SK-N-SH (cell line): ENCODE data around the gene HCN4. TPM values are rescaled to one million over a fixed set of nuclear protein-coding genes. Genes with fewer than 3 reads are reported as not detected.

ENCODE experiments used
- CTCF ChIA-PET: fragments of 300-600, 350-600 bp; formaldehyde crosslinking; extraction: SDS; loops from one replicate; lab custom pipeline; 2021; lab: Yijun Ruan, JAX
- POLR2A ChIA-PET: fragments of 350-600 bp; sonication (Branson Sonifier 250); formaldehyde crosslinking; extraction: SDS; loops from one replicate; lab custom pipeline; 2020; ENCODE audit warnings: antibody characterized with exemption, inconsistent platforms; lab: Yijun Ruan, JAX
- DNase-seq: peaks from one replicate; pipeline ENCODE4 v3.0.0; 2012
- H2AFZ ChIP-seq: fragments of 200-600 bp; sonication (generic); 2 replicates; pipeline ENCODE4 v1.8.1; 2016; ENCODE audit warnings: antibody characterized with exemption, mild to moderate bottlenecking, low read depth
- H3F3A ChIP-seq: fragments of 200-600 bp; sonication (generic); replicated peaks from 2 replicates; pipeline ENCODE3; 2016; ENCODE audit warnings: antibody characterized with exemption, mild to moderate bottlenecking; ENCODE audit not compliant: insufficient read depth
- H3K27ac ChIP-seq, 2 experiments: fragments of 200-500 bp in 1 of 2; fragments of 200-600 bp in 1 of 2; sonication (Bioruptor generic) in 1 of 2; sonication (generic), shearing (Covaris generic) in 1 of 2; 2 replicates each; pipeline versions ENCODE4 v1.5.1 to v1.6.1; 2014 to 2016; ENCODE audit warnings: low read depth in 2 of 2, inconsistent platforms in 1 of 2, low read length in 1 of 2, mild to moderate bottlenecking in 1 of 2, mixed read lengths in 1 of 2
- H3K27me3 ChIP-seq: fragments of 200-600 bp; sonication (generic), shearing (Covaris generic); 2 replicates; pipeline ENCODE4 v1.6.1; 2016; ENCODE audit warnings: mixed run types; ENCODE audit not compliant: insufficient read depth
- H3K36me3 ChIP-seq, 2 experiments: fragments of 200-500 bp in 1 of 2; fragments of 200-600 bp in 1 of 2; sonication (Bioruptor generic) in 1 of 2; sonication (generic) in 1 of 2; replicated peaks in 1 of 2; 2 replicates each; pipeline versions ENCODE3 to v1.5.1; 2014 to 2016; ENCODE audit warnings: low read length in 1 of 2, mild to moderate bottlenecking in 1 of 2; ENCODE audit not compliant: insufficient read depth in 2 of 2, control insufficient read depth in 1 of 2
- H3K4me1 ChIP-seq, 2 experiments: fragments of 200-500 bp in 1 of 2; fragments of 200-600 bp in 1 of 2; sonication (Bioruptor generic) in 1 of 2; sonication (generic), shearing (Covaris generic) in 1 of 2; 2 replicates each; pipeline versions ENCODE4 v1.5.1 to v1.6.1; 2014 to 2016; ENCODE audit warnings: low read depth in 1 of 2, low read length in 1 of 2, mixed run types in 1 of 2; ENCODE audit not compliant: insufficient read depth in 2 of 2, control insufficient read depth in 1 of 2
- H3K4me2 ChIP-seq: fragments of 200-600 bp; sonication (generic), shearing (Covaris generic); 2 replicates; pipeline ENCODE4 v1.6.1; 2017; ENCODE audit warnings: mixed run types
- H3K4me3 ChIP-seq, 2 experiments: fragments of 200-500 bp in 1 of 2; fragments of 200-600 bp in 1 of 2; sonication (Bioruptor generic) in 1 of 2; sonication (generic), shearing (Covaris generic) in 1 of 2; 2 replicates each; pipeline versions ENCODE4 v1.5.1 to v1.8.1; 2014 to 2016; ENCODE audit warnings: low read depth in 2 of 2, inconsistent platforms in 1 of 2, low read length in 1 of 2, mild to moderate bottlenecking in 1 of 2, mixed read lengths in 1 of 2, moderate library complexity in 1 of 2
- H3K79me2 ChIP-seq: fragments of 200-600 bp; sonication (generic); 2 replicates; pipeline ENCODE4 v1.8.1; 2017; ENCODE audit warnings: mild to moderate bottlenecking; ENCODE audit not compliant: insufficient read depth
- H3K9ac ChIP-seq: fragments of 200-600 bp; sonication (generic); 2 replicates; pipeline ENCODE4 v1.6.1; 2017; ENCODE audit warnings: mixed run types
- H3K9me2 ChIP-seq: fragments of 200-600 bp; sonication (generic); 2 replicates; pipeline ENCODE4 v1.6.1; 2017; ENCODE audit warnings: mixed run types
- H3K9me3 ChIP-seq: fragments of 200-600 bp; sonication (generic); 2 replicates; pipeline ENCODE4 v1.6.1; 2017; ENCODE audit warnings: mixed run types, mild to moderate bottlenecking, moderate library complexity
- H4K20me1 ChIP-seq: fragments of 200-600 bp; sonication (generic); 2 replicates; pipeline ENCODE4 v1.6.1; 2017; ENCODE audit warnings: mild to moderate bottlenecking, mixed run types; ENCODE audit not compliant: insufficient read depth
- CHD2 ChIP-seq: fragments of 150-350 bp; IDR thresholded peaks from 2 replicates; pipeline ENCODE4 v1.6.1; 2018; ENCODE audit warnings: low read length; ENCODE audit not compliant: partially characterized antibody
- EP300 ChIP-seq, 2 experiments: IDR thresholded peaks; 2 replicates each; pipeline versions ENCODE4 v1.4.0 to v1.6.1; 2012; ENCODE audit warnings: borderline replicate concordance in 1 of 2, low read depth in 1 of 2, low read length in 1 of 2
- EZH2phosphoT487 ChIP-seq: fragments of 200-600 bp; sonication (generic); IDR thresholded peaks from 2 replicates; pipeline ENCODE4 v1.6.1; 2017; ENCODE audit warnings: low read depth, mixed run types, mild to moderate bottlenecking, antibody characterized with exemption, moderate library complexity, borderline replicate concordance
- FOXM1 ChIP-seq: IDR thresholded peaks from 2 replicates; pipeline ENCODE4 v1.4.0; 2012; ENCODE audit warnings: low read depth, mild to moderate bottlenecking
- GABPA ChIP-seq: IDR thresholded peaks from 2 replicates; pipeline ENCODE4 v1.4.0; 2012; ENCODE audit warnings: low read depth, mild to moderate bottlenecking
- GATA2 ChIP-seq: sonication (generic); formaldehyde crosslinking; IDR thresholded peaks from 2 replicates; pipeline ENCODE4 v1.5.0; 2020; ENCODE audit warnings: mild to moderate bottlenecking, missing genetic modification reagents
- MEF2A ChIP-seq: IDR thresholded peaks from 2 replicates; pipeline ENCODE4 v1.4.0; 2012; ENCODE audit warnings: low read depth, borderline replicate concordance
- PBX3 ChIP-seq: IDR thresholded peaks from 2 replicates; pipeline ENCODE4; 2012
- POLR2AphosphoS5 ChIP-seq: IDR thresholded peaks from 2 replicates; pipeline ENCODE4 v1.6.1; 2012; ENCODE audit warnings: low read depth, low read length
- RCOR1 ChIP-seq: fragments of 150-350 bp; IDR thresholded peaks from 2 replicates; pipeline ENCODE4 v1.6.1; 2017; ENCODE audit warnings: antibody characterized with exemption, low read length
- RFX5 ChIP-seq: IDR thresholded peaks from 2 replicates; pipeline ENCODE4 v1.6.1; 2012; ENCODE audit warnings: mild to moderate bottlenecking, improper control_type of control experiment, low read length
- SIN3A ChIP-seq: IDR thresholded peaks from 2 replicates; pipeline ENCODE4 v1.6.1; 2012; ENCODE audit warnings: low read depth, mild to moderate bottlenecking, low read length, moderate library complexity, borderline replicate concordance
- SMC3 ChIP-seq: IDR thresholded peaks from 2 replicates; pipeline ENCODE4 v1.6.1; 2012; ENCODE audit warnings: low read depth, low read length, improper control_type of control experiment
- TAF1 ChIP-seq: IDR thresholded peaks from 2 replicates; pipeline ENCODE4 v1.6.1; 2012; ENCODE audit warnings: low read depth, mild to moderate bottlenecking, low read length, moderate library complexity, borderline replicate concordance
- YY1 ChIP-seq: IDR thresholded peaks from 2 replicates; pipeline ENCODE4 v1.4.0; 2012; ENCODE audit warnings: low read depth, mild to moderate bottlenecking
- WGBS: methylation state at CpG from one replicate; pipeline ENCODE4 v1.1.6; 2017; ENCODE audit warnings: low lambda C conversion rate; 5-methylcytosine and 5-hydroxymethylcytosine counted together
- polyA plus RNA-seq, 3 experiments: library from polyadenylated mRNA; depleted of rRNA; stranded (reverse); fragments of >200 nt; gene quantifications; 2 replicates each; pipeline ENCODE4 v1.2.3, GENCODE V29; 2012
- TF ChIP-seq, protein P1 (sequence below): IDR thresholded peaks from 2 replicates; pipeline ENCODE4 v1.6.1; 2012; ENCODE audit warnings: mild to moderate bottlenecking, low read depth, low read length, moderate library complexity
- TF ChIP-seq, protein P2 (sequence below): fragments of 150-350 bp; IDR thresholded peaks from 2 replicates; pipeline ENCODE4 v1.6.1; 2017; ENCODE audit warnings: antibody characterized with exemption, low read length, low read depth, borderline replicate concordance

HCN4 gene
- polyA plus RNA-seq, 1 of the 3 experiments (the other 2 are of a cell fraction) = not detected

DNA sequence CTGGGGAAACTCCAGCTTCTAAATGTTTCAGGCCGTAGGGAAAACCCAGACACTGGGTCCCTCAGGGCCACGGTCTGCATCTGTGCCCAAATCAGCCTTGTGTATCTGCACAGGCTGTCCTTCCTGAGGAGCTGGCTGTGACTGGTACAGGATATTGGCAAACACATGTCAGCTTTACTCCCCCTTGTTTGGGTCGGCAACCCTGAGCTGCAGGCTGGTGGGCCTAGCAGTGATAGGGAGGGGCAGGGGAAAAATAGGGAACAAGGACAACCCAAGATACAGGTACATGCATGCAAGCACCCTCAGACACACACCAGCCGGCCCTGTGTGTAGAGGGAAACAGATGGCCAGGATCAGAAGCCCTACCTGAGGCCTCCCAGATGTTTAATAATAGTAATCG, 28.7 kb upstream of the HCN4 start:
- no peak overlapping the region for H3K4me3 ChIP-seq
- no peaks in the 10 kb centered on the region for H3K79me2 ChIP-seq
- H3K27me3 ChIP-seq = no peaks in the 10 kb centered on the region
- no peaks in the 10 kb centered on the region for H3K9me2 ChIP-seq
- H3K36me3 ChIP-seq = no peaks in the 10 kb centered on the region
- POLR2A ChIA-PET = no interaction called here
- no peak overlapping the region for H2AFZ ChIP-seq
- H3K4me2 ChIP-seq = no peak overlapping the region
- H3K9me3 ChIP-seq = no peaks in the 10 kb centered on the region
- peak; percentile 36 for DNase-seq
- CTCF ChIA-PET = interaction anchor here (0.9 kb wide), 1 partner anchor 302 kb away, joined by 3 read pairs; no protein-coding TSS in a partner anchor
- H3K4me1 ChIP-seq = peaks cover 0 to 12% of the 10 kb centered on the region in 2 experiments; a peak in 1 of 4 replicates
- no peak overlapping the region for H3K9ac ChIP-seq
- no peak for TF ChIP-seq RCOR1
- no peak for TF ChIP-seq RFX5
- TF ChIP-seq EZH2phosphoT487 = no peak
- no peak for TF ChIP-seq EP300 (IDR thresholded peaks at IDR 0.05; ENCODE audit: borderline replicate concordance in 1 of 2, low read depth in 1 of 2, low read length in 1 of 2)
- no peak for TF ChIP-seq YY1
- no peak for TF ChIP-seq POLR2AphosphoS5
- TF ChIP-seq, protein P1, sequence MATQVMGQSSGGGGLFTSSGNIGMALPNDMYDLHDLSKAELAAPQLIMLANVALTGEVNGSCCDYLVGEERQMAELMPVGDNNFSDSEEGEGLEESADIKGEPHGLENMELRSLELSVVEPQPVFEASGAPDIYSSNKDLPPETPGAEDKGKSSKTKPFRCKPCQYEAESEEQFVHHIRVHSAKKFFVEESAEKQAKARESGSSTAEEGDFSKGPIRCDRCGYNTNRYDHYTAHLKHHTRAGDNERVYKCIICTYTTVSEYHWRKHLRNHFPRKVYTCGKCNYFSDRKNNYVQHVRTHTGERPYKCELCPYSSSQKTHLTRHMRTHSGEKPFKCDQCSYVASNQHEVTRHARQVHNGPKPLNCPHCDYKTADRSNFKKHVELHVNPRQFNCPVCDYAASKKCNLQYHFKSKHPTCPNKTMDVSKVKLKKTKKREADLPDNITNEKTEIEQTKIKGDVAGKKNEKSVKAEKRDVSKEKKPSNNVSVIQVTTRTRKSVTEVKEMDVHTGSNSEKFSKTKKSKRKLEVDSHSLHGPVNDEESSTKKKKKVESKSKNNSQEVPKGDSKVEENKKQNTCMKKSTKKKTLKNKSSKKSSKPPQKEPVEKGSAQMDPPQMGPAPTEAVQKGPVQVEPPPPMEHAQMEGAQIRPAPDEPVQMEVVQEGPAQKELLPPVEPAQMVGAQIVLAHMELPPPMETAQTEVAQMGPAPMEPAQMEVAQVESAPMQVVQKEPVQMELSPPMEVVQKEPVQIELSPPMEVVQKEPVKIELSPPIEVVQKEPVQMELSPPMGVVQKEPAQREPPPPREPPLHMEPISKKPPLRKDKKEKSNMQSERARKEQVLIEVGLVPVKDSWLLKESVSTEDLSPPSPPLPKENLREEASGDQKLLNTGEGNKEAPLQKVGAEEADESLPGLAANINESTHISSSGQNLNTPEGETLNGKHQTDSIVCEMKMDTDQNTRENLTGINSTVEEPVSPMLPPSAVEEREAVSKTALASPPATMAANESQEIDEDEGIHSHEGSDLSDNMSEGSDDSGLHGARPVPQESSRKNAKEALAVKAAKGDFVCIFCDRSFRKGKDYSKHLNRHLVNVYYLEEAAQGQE = no peak
- TF ChIP-seq MEF2A = no peak
- TF ChIP-seq SMC3 = no peak
- TF ChIP-seq CHD2 = no peak
- no peak for TF ChIP-seq TAF1
- no peak for TF ChIP-seq GABPA
- no peak for TF ChIP-seq SIN3A
- no peak for TF ChIP-seq GATA2 (CRISPR knock-in tag)
- TF ChIP-seq FOXM1 = no peak
- TF ChIP-seq, protein P2, sequence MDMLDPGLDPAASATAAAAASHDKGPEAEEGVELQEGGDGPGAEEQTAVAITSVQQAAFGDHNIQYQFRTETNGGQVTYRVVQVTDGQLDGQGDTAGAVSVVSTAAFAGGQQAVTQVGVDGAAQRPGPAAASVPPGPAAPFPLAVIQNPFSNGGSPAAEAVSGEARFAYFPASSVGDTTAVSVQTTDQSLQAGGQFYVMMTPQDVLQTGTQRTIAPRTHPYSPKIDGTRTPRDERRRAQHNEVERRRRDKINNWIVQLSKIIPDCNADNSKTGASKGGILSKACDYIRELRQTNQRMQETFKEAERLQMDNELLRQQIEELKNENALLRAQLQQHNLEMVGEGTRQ = no peak
- TF ChIP-seq PBX3 = no peak
- H4K20me1 ChIP-seq = no peaks in the 10 kb centered on the region
- WGBS = 19% methylated on average over 4 of the region's 5 CpGs
- no peak overlapping the region for H3K27ac ChIP-seq
- H3F3A ChIP-seq = no peaks in the 10 kb centered on the region
